Bronchial epithelial cell (primary cell): ENCODE results near the gene LRRC27. TPM values are rescaled to one million over a fixed set of nuclear protein-coding genes. Genes with fewer than 3 reads are reported as not detected.
A peak's percentile ranks its signal among the peaks of the same experiment; 100 is the strongest.

Experiments used
- DNase-seq: peaks from one replicate; pipeline ENCODE4 v3.0.0-alpha.2; 2010; ENCODE audit warnings: low read depth
- FAIRE-seq: peaks from 2 replicates; lab custom pipeline; 2011; peaks lifted over from hg19 to GRCh38; lab: Jason Lieb, UNC
- H3K27me3 ChIP-seq: 2 replicates; pipeline ENCODE4 v1.5.1; 2011; ENCODE audit warnings: low read length; ENCODE audit not compliant: control insufficient read depth, insufficient read depth
- H3K36me3 ChIP-seq: 2 replicates; pipeline ENCODE4 v1.5.1; 2011; ENCODE audit warnings: low read length; ENCODE audit not compliant: control insufficient read depth, insufficient read depth
- H3K4me3 ChIP-seq: 2 replicates; pipeline ENCODE4 v1.5.1; 2011; ENCODE audit warnings: mild to moderate bottlenecking, low read depth, low read length, control low read depth
- total RNA-seq: library from RNA; depleted of rRNA; stranded (reverse); fragments of >200 nt; gene quantifications from 2 replicates; pipeline ENCODE4 v1.2.1, GENCODE V29; 2014
- TF ChIP-seq, protein P1 (sequence below): IDR thresholded peaks from 2 replicates; pipeline ENCODE4 v1.5.1; 2011; ENCODE audit warnings: mild to moderate bottlenecking, moderate library complexity, low read length, control low read depth, inconsistent platforms; ENCODE audit not compliant: insufficient read depth, severe bottlenecking

Gene LRRC27
- total RNA-seq, 1 donor from 2014 or later: 4.7 TPM

DNA sequence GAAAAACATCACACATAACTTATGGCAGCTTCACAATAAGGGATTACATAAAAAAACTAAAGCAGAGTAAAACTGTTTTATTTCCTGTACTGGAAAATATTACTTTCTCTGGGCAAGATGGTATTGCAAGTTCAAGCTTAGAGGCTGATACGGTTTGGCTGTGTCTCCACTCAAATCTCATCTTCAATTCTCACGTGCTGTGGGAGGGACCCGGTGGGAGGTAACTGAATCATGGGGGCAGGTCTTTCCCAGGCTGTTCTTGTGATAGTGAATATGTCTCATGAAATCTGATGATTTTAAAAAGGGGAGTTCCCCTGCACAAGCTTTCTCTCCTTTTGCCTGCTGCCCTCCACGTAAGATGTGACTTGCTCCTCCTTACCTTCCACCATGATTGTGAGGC is 5.1 kb upstream of the LRRC27 start:
- FAIRE-seq (no peak), DNase-seq (no peak)

DNA sequence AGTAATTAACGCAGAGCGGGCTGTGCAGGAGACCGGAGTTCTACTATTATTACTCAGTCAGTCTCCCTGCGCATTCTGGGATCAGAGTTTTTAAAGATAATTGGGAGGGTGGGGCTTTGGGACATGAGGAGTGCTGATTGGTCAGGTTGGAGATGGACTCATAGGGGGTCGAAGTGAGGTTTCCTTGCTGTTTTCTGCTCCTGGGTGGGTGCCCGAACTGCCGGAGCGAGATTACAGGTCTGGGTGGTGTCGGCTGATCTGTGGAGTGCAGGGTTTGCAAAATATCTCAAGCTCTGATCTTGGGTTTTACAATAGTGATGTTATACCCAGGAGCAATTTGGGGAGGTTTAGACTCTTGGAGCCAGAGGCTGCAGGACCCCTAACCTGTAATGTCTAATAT is 3.9 kb upstream of the LRRC27 start:
- Histone ChIP-seq H3K27me3 (no peaks in the 10 kb centered on the region), H3K36me3 (no peaks in the 10 kb centered on the region), H3K4me3 (no peak overlapping the region)
- FAIRE-seq (no peak), DNase-seq (no peak)
- TF ChIP-seq, protein P1, sequence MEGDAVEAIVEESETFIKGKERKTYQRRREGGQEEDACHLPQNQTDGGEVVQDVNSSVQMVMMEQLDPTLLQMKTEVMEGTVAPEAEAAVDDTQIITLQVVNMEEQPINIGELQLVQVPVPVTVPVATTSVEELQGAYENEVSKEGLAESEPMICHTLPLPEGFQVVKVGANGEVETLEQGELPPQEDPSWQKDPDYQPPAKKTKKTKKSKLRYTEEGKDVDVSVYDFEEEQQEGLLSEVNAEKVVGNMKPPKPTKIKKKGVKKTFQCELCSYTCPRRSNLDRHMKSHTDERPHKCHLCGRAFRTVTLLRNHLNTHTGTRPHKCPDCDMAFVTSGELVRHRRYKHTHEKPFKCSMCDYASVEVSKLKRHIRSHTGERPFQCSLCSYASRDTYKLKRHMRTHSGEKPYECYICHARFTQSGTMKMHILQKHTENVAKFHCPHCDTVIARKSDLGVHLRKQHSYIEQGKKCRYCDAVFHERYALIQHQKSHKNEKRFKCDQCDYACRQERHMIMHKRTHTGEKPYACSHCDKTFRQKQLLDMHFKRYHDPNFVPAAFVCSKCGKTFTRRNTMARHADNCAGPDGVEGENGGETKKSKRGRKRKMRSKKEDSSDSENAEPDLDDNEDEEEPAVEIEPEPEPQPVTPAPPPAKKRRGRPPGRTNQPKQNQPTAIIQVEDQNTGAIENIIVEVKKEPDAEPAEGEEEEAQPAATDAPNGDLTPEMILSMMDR: no peak

More for the DNA sequence above, 5.1 kb upstream of the LRRC27 start:
- H3K36me3 ChIP-seq: no peaks in the 10 kb centered on the region
- TF ChIP-seq, protein P1: no peak
- H3K27me3 ChIP-seq: no peaks in the 10 kb centered on the region
- no peak overlapping the region for H3K4me3 ChIP-seq

DNA sequence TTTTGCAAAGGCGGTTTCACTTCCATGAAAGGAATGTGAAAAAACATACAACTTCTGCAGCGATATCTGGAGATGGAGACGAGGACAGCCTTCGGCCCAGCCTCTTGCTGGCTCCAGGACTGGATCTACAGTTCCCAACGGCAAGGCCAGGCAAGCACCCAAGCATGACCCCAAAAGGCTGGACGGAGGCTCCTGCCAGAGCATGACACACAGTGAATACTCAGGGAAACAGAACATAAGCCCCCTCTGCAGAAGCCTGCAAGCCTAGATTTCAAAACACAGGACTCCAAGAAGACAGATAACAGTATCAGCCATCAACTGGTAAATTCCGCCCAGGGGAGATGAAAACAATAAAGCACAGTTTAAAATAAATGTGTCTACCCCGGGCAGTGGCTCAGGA is 3.3 kb upstream of the LRRC27 start:
- no peak for FAIRE-seq
- Histone ChIP-seq H3K4me3 (no peak overlapping the region), H3K27me3 (no peaks in the 10 kb centered on the region), H3K36me3 (no peaks in the 10 kb centered on the region)
- no peak for DNase-seq
- TF ChIP-seq, protein P1: no peak

DNA sequence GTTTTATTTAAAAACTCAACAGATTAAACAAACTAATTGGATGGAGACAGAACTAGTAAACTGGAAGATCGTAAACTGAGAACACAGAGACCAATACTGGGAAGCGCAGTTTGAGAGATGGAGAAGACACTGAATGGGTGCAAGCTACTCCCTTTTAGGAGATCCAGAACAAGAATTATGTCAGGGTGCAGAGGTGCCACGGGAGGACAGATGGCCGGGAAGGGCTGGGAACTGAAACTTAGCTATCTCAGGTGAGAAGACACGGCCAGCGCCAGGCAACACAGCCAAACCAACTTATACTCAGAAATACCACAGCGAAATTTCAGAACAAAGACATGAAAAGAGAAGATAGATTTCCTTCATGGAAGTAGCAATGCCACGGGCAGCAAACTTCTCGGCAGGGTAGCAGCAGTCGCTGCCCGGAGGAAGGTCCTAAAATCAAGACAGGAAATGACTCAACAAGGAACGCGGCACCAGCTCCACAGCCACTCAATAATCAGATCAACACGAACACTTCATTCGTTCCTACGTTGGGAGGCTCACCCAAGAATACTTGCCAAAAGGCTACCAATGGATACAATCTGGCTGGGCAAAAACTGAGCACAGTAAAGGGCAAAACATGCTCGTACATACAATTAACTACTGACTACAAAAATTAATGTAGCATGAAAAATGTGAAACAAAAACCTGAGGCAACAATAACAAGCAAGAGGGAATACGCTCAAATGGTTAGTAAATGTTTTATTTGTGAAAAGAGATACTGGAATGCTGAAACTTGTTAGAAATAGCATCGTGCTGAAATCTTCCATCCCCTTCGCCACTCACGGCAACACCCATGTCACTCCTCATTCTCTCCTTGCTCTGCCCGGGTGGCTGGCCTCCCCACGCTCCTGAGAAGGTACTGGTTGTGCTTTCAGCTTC is 2.2 kb upstream of the LRRC27 start:
- no peak for FAIRE-seq
- Histone ChIP-seq H3K4me3 (no peak overlapping the region), H3K27me3 (no peaks in the 10 kb centered on the region), H3K36me3 (no peaks in the 10 kb centered on the region)
- TF ChIP-seq, protein P1: no peak
- no peak for DNase-seq

DNA sequence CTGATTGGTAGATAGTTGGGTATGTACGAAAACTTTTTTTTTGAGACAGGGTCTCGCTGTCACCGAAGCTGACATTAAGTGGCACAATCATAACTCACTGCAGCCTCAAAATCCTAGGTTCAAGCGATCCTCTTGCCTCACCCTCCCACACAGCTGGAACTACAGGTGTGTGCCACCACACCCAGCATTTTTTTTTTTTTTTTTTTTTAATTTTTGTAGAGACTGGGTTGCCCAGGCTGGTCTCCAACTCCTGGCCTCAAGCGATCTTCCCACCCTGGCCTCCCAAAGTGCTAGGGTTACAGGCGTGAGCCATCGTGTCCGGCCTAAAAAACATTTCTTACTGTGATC is 1.5 kb upstream of the LRRC27 start:
- TF ChIP-seq, protein P1: no peak
- H3K36me3 ChIP-seq: no peaks in the 10 kb centered on the region
- FAIRE-seq: no peak

More for the DNA sequence above, 1.5 kb upstream of the LRRC27 start:
- no peak for DNase-seq
- H3K4me3 ChIP-seq: peak overlapping the region; percentile 75
- H3K27me3 ChIP-seq: no peaks in the 10 kb centered on the region
